ENCODE data around the gene IFT122.
"Not testable (repeated sequence)": the region's sequence is repeated elsewhere in the genome, so short reads cannot be mapped to it uniquely, and the experiment has no call there.

IFT122 gene

DNA sequence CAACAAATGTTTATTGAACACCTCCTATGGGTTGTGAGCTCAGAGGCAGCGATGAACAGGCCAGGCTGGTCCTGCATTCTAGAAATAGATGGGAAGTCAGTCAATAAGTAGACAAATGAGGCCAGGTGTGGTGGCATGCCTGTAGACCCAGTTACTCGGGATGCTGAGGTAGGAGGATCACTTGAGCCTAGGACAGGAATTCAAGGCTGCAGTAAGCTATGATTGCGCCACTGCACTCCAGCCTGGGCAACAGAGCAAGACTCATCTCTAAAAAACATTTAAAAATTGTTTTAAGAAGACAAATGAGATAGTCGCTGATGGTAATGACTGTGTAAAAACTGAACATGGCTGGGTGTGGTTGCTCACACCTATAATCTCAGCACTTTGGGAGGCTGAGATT lies 84.1 kb downstream of the IFT122 start:
- no peak for DNase-seq

DNA sequence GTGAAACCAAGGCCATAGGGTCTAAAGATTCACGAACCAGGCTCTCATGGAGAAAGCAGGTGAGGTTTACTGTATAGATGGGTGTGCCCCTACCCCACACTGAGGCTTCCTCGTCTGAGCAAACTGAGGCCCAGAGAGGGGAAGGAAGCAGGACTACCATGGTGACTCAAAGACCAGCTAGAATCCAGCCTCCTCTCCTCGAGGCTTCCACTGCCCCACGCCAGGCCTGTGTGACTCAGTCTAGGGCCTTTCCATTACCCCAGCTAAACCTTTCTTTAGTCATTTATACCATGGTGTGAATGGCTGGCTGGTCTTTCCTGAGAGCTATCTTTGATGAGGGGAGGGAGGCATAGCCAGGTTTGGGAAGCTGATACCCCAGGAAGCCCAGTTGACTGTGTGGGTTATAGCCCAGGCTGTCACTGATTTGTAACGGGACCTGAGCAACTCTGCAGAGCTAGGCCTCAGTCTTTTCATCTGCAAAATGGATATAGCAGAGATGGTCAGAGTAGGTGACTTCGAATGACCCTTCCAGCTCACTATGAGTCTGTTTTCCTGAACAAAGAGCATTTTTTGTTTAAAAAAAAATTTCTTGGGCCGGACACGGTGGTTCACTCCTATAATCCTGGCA lies 85.4 kb downstream of the IFT122 start:
- peak; percentile 38 for DNase-seq

DNA sequence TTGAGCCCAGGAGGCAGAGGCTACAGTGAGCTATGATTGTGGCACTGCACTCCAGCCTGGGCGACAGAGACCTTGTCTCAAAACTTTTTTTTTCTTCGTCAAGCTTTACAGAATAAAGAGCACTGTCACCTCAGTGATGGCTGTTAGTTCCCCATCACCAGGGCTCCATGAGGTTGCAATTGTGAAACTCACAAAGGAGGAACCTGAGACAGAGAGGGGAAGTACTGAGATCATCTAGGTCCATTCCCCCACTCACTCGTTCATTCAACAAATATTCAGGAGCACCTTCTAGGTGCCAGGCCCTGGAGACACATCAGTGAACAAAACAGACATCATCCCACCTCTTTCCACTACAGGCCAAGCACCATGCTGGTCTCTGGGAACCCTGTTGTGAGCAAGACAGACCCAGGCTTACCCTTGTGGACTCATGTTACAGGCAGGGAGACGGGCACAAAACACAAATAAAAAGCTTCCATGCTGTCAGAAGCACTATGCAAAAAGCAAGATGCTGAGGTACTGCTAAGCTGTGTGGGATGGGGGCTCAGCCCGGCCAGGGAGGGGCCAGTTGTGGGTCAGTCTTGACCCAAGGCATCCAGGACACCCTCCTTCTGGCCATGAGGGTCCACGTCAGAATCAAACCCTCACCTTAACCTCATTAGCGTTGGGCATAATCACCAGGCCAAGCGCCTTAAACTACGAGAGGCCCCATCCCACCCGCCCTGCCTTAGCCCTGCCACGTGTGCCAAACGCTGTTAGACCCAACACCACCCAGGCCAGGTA lies 86.3 kb downstream of the IFT122 start:
- DNase-seq, result peak; percentile 94

DNA sequence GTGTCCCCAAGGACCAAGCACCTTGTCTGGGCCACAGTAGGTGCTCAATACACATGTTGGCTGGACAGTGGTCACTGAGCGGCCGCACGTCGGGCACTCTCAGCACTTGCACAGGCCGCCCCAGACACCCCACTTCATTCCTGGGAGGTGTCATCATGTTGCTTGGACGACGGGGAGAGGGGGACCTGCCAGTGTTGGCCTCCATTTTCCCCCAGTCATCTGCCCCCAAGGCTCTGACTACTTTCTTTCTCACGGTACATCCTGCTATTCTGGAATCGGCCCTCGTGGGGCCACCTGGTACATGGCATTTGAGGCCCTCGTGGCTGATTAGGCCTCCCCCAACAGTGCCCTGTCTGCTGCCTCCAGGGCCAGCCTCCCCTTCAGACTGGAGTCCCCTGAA lies 87.2 kb downstream of the IFT122 start:
- DNase-seq, result no peak

DNA sequence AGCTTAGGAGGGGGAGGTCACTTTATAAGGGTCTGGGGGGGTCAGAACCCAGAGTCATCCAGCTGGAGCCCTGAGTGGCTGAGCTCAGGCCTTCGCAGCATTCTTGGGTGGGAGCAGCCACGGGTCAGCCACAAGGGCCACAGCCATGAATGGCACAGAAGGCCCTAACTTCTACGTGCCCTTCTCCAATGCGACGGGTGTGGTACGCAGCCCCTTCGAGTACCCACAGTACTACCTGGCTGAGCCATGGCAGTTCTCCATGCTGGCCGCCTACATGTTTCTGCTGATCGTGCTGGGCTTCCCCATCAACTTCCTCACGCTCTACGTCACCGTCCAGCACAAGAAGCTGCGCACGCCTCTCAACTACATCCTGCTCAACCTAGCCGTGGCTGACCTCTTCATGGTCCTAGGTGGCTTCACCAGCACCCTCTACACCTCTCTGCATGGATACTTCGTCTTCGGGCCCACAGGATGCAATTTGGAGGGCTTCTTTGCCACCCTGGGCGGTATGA lies 88.6 kb downstream of the IFT122 start, which contains the start of gene RHO:
Gene RHO (plus strand): TSS at position 51 of the 512 bp plus-strand sequence. CDS start 95 bp downstream, at position 146.
- no peak for DNase-seq

DNA sequence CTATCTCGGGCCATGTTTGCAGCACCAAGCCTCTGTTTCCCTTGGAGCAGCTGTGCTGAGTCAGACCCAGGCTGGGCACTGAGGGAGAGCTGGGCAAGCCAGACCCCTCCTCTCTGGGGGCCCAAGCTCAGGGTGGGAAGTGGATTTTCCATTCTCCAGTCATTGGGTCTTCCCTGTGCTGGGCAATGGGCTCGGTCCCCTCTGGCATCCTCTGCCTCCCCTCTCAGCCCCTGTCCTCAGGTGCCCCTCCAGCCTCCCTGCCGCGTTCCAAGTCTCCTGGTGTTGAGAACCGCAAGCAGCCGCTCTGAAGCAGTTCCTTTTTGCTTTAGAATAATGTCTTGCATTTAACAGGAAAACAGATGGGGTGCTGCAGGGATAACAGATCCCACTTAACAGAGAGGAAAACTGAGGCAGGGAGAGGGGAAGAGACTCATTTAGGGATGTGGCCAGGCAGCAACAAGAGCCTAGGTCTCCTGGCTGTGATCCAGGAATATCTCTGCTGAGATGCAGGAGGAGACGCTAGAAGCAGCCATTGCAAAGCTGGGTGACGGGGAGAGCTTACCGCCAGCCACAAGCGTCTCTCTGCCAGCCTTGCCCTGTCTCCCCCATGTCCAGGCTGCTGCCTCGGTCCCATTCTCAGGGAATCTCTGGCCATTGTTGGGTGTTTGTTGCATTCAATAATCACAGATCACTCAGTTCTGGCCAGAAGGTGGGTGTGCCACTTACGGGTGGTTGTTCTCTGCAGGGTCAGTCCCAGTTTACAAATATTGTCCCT lies 89.6 kb downstream of the IFT122 start:
- DNase-seq, result no peak

DNA sequence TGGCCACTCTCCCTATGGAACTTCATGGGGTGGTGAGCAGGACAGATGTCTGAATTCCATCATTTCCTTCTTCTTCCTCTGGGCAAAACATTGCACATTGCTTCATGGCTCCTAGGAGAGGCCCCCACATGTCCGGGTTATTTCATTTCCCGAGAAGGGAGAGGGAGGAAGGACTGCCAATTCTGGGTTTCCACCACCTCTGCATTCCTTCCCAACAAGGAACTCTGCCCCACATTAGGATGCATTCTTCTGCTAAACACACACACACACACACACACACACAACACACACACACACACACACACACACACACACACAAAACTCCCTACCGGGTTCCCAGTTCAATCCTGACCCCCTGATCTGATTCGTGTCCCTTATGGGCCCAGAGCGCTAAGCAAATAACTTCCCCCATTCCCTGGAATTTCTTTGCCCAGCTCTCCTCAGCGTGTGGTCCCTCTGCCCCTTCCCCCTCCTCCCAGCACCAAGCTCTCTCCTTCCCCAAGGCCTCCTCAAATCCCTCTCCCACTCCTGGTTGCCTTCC lies 90.3 kb downstream of the IFT122 start:
- DNase-seq, result no peak

DNA sequence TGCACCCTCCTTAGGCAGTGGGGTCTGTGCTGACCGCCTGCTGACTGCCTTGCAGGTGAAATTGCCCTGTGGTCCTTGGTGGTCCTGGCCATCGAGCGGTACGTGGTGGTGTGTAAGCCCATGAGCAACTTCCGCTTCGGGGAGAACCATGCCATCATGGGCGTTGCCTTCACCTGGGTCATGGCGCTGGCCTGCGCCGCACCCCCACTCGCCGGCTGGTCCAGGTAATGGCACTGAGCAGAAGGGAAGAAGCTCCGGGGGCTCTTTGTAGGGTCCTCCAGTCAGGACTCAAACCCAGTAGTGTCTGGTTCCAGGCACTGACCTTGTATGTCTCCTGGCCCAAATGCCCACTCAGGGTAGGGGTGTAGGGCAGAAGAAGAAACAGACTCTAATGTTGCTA lies 90.8 kb downstream of the IFT122 start:
- no peak for DNase-seq

DNA sequence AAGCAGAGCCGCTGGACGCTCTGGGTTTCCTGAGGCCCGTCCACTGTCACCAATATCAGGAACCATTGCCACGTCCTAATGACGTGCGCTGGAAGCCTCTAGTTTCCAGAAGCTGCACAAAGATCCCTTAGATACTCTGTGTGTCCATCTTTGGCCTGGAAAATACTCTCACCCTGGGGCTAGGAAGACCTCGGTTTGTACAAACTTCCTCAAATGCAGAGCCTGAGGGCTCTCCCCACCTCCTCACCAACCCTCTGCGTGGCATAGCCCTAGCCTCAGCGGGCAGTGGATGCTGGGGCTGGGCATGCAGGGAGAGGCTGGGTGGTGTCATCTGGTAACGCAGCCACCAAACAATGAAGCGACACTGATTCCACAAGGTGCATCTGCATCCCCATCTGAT lies 91.7 kb downstream of the IFT122 start:
- no peak for DNase-seq

DNA sequence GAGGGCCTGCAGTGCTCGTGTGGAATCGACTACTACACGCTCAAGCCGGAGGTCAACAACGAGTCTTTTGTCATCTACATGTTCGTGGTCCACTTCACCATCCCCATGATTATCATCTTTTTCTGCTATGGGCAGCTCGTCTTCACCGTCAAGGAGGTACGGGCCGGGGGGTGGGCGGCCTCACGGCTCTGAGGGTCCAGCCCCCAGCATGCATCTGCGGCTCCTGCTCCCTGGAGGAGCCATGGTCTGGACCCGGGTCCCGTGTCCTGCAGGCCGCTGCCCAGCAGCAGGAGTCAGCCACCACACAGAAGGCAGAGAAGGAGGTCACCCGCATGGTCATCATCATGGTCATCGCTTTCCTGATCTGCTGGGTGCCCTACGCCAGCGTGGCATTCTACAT lies 92.2 kb downstream of the IFT122 start:
- DNase-seq, result no peak

DNA sequence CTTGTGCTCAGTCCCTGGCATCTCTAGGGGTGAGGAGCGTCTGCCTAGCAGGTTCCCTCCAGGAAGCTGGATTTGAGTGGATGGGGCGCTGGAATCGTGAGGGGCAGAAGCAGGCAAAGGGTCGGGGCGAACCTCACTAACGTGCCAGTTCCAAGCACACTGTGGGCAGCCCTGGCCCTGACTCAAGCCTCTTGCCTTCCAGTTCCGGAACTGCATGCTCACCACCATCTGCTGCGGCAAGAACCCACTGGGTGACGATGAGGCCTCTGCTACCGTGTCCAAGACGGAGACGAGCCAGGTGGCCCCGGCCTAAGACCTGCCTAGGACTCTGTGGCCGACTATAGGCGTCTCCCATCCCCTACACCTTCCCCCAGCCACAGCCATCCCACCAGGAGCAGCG lies 93.4 kb downstream of the IFT122 start:
- no peak for DNase-seq

DNA sequence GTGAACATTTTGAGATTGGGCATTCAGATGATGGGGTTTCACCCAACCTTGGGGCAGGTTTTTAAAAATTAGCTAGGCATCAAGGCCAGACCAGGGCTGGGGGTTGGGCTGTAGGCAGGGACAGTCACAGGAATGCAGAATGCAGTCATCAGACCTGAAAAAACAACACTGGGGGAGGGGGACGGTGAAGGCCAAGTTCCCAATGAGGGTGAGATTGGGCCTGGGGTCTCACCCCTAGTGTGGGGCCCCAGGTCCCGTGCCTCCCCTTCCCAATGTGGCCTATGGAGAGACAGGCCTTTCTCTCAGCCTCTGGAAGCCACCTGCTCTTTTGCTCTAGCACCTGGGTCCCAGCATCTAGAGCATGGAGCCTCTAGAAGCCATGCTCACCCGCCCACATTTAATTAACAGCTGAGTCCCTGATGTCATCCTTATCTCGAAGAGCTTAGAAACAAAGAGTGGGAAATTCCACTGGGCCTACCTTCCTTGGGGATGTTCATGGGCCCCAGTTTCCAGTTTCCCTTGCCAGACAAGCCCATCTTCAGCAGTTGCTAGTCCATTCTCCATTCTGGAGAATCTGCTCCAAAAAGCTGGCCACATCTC lies 94.5 kb downstream of the IFT122 start:
- DNase-seq, result no peak

DNA sequence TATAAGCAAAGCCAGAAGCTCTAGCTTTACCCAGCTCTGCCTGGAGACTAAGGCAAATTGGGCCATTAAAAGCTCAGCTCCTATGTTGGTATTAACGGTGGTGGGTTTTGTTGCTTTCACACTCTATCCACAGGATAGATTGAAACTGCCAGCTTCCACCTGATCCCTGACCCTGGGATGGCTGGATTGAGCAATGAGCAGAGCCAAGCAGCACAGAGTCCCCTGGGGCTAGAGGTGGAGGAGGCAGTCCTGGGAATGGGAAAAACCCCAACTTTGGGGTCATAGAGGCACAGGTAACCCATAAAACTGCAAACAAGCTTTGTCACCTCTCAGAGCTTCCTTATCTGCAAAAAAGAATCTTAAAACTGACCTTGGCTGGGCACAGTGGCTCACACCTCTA lies 95.1 kb downstream of the IFT122 start:
- DNase-seq, result no peak

DNA sequence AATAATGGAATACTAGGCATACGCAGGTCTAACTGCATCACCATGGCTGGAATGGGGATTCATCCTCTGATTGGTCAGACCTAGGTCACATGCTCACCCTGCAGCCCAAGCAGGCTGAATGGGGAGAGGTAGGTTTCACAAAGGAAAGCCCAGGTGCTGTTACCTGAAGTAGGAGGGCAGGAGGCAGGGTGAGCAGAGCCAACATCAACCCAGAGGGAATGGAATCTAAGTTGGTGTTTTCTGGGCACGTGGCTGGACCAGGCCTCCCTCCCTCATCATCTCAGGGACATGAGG lies 96.3 kb downstream of the IFT122 start:
- no peak for DNase-seq

DNA sequence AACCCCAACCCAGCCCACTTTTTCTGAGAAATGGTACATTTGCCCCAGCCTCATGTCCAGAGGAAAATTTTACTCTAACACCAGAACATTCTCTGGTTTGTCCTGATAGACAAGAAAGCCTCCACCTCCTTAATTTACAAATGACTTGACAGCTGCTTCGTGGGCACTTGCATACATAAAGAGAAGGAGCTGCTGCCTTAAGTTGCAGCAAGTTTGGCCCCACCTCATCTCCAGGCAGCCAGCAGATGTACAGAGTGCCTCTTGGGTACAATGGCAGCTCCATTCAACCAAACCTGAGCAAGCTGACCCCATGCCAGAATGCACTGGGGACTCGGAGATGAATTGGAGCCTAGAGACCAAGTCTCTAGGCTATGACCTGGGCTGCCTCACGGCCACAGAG lies 96.8 kb downstream of the IFT122 start:
- DNase-seq, result no peak

DNA sequence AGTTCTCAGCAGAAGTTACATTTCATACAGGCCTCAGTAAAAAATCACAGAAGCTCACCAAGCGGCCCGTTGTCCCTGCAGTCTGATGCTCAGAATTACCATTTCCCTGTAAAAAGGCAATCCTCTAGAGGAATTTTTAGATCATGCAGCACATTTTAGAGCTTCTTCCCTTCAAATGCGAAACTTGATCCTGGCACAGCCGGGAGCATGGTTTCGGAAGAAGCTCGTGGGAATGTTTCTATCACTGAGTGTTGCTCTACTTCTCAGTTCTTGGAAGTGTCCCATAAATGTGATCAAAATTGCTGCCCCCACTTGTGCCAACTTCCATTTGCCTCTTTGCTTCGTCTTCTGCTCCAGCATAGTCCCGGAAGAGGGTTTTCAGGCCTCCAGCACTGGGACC lies 99.2 kb downstream of the IFT122 start:
- no peak for DNase-seq

DNA sequence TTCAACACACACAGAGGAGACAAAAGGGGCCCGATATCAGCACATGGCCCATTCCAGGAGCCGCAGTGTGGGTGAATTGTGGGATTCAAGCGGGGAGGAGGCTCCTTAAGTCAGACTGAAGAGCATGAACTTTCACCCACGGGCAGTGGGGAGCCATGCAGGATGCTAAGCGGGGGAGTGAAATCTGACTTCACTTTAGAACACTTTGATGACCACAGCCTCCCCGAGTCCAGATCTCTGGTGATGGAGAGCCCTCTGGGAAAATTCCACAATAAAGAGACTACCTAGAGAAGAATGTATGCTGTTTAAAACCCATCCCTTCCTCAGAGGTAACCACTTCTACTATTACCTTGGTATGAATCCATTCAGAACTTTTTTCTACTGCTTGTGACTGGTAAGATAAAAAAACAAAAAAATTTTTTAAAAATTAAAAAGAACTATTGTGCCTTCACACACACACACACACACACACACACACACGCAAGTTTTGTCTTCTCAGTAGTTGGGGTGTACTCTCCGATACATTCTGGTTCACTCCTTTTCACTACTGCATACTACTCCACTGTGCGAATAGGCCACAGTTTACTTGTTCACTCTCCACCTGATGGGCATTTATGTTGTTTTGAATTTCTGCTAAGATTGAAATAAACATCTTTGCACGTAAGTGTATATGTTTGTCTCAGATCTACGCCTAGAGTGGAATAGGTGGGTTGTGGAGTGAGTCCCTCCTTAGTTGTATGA lies 100.9 kb downstream of the IFT122 start:
- no peak for DNase-seq

DNA sequence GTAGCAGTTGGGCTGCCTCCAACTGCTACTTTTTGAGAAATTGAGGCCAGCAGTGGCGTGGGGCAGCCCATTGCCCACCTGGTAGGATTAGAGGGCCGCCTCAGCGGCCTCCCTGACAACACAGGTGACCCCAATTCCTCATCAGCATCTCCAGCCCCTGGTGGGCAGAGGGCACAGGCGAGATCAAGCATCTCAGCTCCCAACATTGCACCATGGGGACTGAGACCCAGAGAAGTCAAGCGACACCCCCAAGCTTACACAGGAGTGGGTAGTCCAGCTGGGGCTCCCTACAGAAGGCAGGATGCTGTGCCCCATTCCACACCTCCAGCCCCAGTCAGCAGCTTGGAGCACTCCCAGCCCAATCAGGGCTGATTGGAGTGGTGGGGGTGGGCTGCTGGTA lies 102.7 kb downstream of the IFT122 start:
- DNase-seq, result no peak

DNA sequence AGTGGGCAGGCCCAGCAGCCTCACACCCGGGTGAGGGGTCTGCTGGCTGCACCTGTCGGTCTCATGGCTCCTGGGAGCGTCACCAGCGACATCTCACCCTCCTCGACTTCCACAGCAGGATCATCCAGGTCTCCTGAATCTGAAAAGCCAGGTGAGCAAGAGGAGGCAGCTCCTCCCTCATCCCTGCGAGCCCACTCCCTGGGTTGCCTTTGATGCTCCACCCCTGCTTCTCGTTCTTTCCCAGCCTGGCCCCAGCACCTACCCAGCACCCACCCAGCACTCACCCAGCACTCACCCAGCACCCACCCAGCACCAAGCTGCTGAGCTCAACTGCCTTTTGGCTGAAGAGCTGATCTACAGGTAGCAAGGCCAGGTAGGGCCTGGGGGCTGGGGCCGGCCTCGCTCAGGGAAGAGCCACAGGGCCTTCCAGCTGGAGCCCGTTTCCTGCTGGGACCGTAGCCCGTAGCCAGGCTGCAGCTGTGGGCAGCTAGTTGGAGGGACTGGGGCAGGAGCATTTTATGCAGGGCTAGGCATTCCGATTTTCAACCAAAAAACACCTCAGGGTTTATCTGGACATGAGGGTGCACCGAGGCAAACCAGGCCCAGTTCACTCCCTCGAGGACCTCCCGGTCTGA lies 103.2 kb downstream of the IFT122 start, which contains the start of gene H1-8:
Gene H1-8 (plus strand): TSS at position 20 of the 635 bp plus-strand sequence. CDS start 44 bp downstream, at position 64.
- DNase-seq, result no peak

DNA sequence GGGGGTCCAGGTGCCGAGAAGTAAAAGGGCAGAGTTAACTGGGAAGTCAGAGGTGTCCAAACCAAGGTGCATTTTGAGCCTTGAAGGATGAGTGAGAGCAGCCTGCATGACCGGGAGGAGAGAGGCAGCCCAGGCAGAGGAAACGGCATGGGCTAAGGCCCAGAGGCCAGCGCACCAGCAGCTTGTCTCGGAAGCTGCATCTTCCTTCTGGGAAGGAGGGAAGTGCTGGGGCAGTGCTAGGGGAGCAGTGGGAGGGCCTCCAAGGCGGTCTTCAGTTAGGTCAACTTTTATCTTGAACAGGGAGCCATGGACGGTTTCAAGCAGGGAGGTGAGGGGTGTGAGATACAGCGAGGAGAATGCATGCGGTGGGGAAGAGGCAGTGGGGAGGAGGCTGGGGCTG lies 104.0 kb downstream of the IFT122 start:
- no peak for DNase-seq

DNA sequence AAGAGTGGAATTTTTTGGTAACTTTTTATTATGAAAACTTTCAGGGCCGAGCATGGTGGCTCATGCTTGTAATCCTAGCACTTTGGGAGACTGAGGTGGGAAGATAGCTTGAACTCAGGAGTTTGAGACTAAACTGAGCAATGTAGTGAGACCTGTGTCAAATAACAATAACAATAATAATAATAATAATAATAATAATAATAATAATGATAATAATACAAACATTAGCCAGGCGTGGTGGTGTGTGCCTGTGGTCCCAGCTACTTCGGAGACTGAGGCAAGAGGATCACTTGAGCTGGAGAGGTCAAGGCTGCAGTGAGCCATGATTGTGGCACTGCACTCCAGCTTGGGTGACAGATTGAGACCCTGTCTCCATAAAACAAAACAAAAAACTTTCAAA lies 105.9 kb downstream of the IFT122 start:
- not testable (repeated sequence) for DNase-seq

DNA sequence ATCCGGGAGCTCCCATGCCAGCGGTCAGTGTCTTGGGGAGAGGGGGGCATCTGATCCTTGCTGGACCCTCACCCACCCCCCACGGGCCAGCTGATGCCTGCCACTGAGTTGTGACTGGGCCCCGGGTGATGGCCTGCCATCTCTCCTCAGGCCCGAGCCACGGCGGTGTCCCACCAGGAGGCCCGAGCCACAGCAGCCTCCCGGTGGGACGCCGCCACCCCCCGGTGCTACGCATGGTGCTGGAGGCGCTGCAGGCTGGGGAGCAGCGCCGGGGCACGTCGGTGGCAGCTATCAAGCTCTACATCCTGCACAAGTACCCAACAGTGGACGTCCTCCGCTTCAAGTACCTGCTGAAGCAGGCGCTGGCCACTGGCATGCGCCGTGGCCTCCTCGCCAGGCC lies 107.2 kb downstream of the IFT122 start:
- DNase-seq, result no peak
